GM12878 (cell line): Measurements from ENCODE around the gene C3orf49. TPM values are rescaled to one million over a fixed set of nuclear protein-coding genes. Genes with fewer than 3 reads are reported as not detected.

Source experiments
- ATAC-seq: fragments of 200-7000 bp; cut with Tn5 transposase; 3 replicates; pipeline ENCODE4 v1.9.1; 2020; ENCODE audit warnings: mild to moderate bottlenecking, moderate library complexity
- BruUV-seq: library from RNA; stranded (reverse); fragments of 400-500 nt; replicated peaks from 2 replicates; lab custom pipeline; 2021; lab: Mats Ljungman, UMichigan
- CTCF ChIA-PET: fragments of 300-600 bp; sonication (Branson Sonifier 250); formaldehyde crosslinking; extraction: SDS; loops from one replicate; lab custom pipeline; 2021; ENCODE audit warnings: inconsistent platforms; lab: Yijun Ruan, JAX
- POLR2A ChIA-PET: fragments of 350-600 bp; formaldehyde crosslinking; extraction: SDS; loops from one replicate; lab custom pipeline; 2021; ENCODE audit warnings: inconsistent platforms; lab: Charles Lee
- RAD21 ChIA-PET: fragments of 300-600 bp; sonication (Branson Sonifier 250); formaldehyde crosslinking; loops from one replicate; lab custom pipeline; 2023; ENCODE audit warnings: antibody characterized with exemption; ENCODE audit not compliant: unreplicated experiment; lab: Charles Lee
- SMC1A ChIA-PET: fragments of 300-600 bp; sonication (Branson Sonifier 250); formaldehyde crosslinking; loops from one replicate; lab custom pipeline; 2023; ENCODE audit not compliant: unreplicated experiment, uncharacterized antibody; lab: Charles Lee
- DNase-seq: peaks from one replicate; pipeline ENCODE4 v3.0.0-alpha.2; 2011; ENCODE audit warnings: low read depth, low spot score
- FAIRE-seq: peaks from 3 replicates; lab custom pipeline; 2011; peaks lifted over from hg19 to GRCh38; lab: Jason Lieb, UNC
- H2AFZ ChIP-seq: 2 replicates; pipeline ENCODE4 v1.6.0; 2011; ENCODE audit warnings: low read depth, low read length, control low read depth; ENCODE audit not compliant: control insufficient read depth
- H3K27ac ChIP-seq: 2 replicates; pipeline ENCODE4 v1.5.1; 2011; ENCODE audit warnings: control low read depth; ENCODE audit not compliant: control insufficient read depth, insufficient read depth
- H3K27me3 ChIP-seq, 2 experiments: replicated peaks in 1 of 2; 2 replicates each; pipeline versions ENCODE4 v1.6.0 to v1.6.1; 2011; ENCODE audit warnings: low read length in 1 of 2; ENCODE audit not compliant: control insufficient read depth in 2 of 2, insufficient read depth in 2 of 2
- H3K36me3 ChIP-seq, 2 experiments: 2 replicates each; pipeline ENCODE4 v1.5.1; 2011; ENCODE audit warnings: low read length in 1 of 2; ENCODE audit not compliant: control insufficient read depth in 2 of 2, insufficient read depth in 2 of 2
- H3K4me1 ChIP-seq: 2 replicates; pipeline ENCODE4 v1.6.1; 2011; ENCODE audit warnings: mild to moderate bottlenecking, low read length, moderate library complexity, mixed read lengths; ENCODE audit not compliant: control insufficient read depth, insufficient read depth
- H3K4me2 ChIP-seq: 2 replicates; pipeline ENCODE4 v1.6.0; 2011; ENCODE audit warnings: control low read depth; ENCODE audit not compliant: control insufficient read depth, insufficient read depth
- H3K4me3 ChIP-seq: fragments of 200-600 bp; sonication (generic); 2 replicates; pipeline ENCODE4 v1.5.1; 2016
- H3K79me2 ChIP-seq: 2 replicates; pipeline ENCODE4 v1.6.0; 2011; ENCODE audit warnings: low read length; ENCODE audit not compliant: control insufficient read depth, insufficient read depth
- H3K9ac ChIP-seq: 2 replicates; pipeline ENCODE4 v1.8.0; 2011; ENCODE audit warnings: low read length, control low read depth, mixed read lengths; ENCODE audit not compliant: control insufficient read depth, insufficient read depth
- H3K9me3 ChIP-seq: replicated peaks from 3 replicates; pipeline ENCODE4 v1.5.1; 2011; ENCODE audit warnings: mild to moderate bottlenecking, low read length; ENCODE audit not compliant: control insufficient read depth, insufficient read depth
- H4K20me1 ChIP-seq: 2 replicates; pipeline ENCODE4 v1.6.0; 2011; ENCODE audit not compliant: control insufficient read depth, insufficient read depth
- CBFB ChIP-seq: IDR thresholded peaks from 2 replicates; pipeline ENCODE4 v1.6.1; 2016; ENCODE audit warnings: antibody characterized with exemption, low read depth
- CHD1 ChIP-seq: IDR thresholded peaks from 2 replicates; pipeline ENCODE4 v1.6.1; 2012; ENCODE audit warnings: low read depth, low read length, improper control_type of control experiment
- CHD4 ChIP-seq: fragments of 200-600 bp; sonication (generic); IDR thresholded peaks from 2 replicates; pipeline ENCODE4 v1.6.1; 2016; ENCODE audit warnings: mild to moderate bottlenecking
- CREB1 ChIP-seq: IDR thresholded peaks from 2 replicates; pipeline ENCODE4 v1.6.1; 2012; ENCODE audit warnings: low read depth, mild to moderate bottlenecking, inconsistent platforms
- E2F8 ChIP-seq: fragments of 450-650 bp; IDR thresholded peaks from 2 replicates; pipeline ENCODE4 v1.6.1; 2018; ENCODE audit warnings: mild to moderate bottlenecking, low read depth, moderate library complexity; ENCODE audit not compliant: partially characterized antibody
- RAD51 ChIP-seq: fragments of 450-650 bp; IDR thresholded peaks from 2 replicates; pipeline ENCODE4 v1.6.1; 2016; ENCODE audit warnings: moderate library complexity, mild to moderate bottlenecking, inconsistent platforms
- WGBS: methylation state at CpG from one replicate; pipeline ENCODE4 v1.1.6; 2016; ENCODE audit warnings: low lambda C conversion rate; ENCODE audit not compliant: insufficient replicate concordance, insufficient coverage; ENCODE audit errors: missing lambda C conversion rate; 5-methylcytosine and 5-hydroxymethylcytosine counted together
- in situ Hi-C: fragments of 300-500 bp; cut with MboI; formaldehyde crosslinking; loops from 9 replicates; pipeline ENCODE4 v1.14.3; 2018; ENCODE audit warnings: mixed read lengths
- intact Hi-C: fragments of 100-400 bp; cut with micrococcal nuclease; formaldehyde crosslinking; loops from one replicate; pipeline ENCODE4 v1.14.2; 2022; ENCODE audit not compliant: unreplicated experiment
- polyA plus RNA-seq, 11 experiments: library from polyadenylated mRNA; depleted of rRNA in 4 of 11; unstranded in 6 of 11; stranded (reverse) in 5 of 11; fragments of >200 nt; fragmentation: Nextera tagmentation in 4 of 11; fragmentation: Illumina TruSeq in 1 of 11; extraction: Ambion mirVana in 4 of 11; extraction: Trizol in 1 of 11; gene quantifications; 1 replicate in 1 of 11; 2 replicates in 10 of 11; pipeline versions ENCODE4 v1.2.1 to v1.2.3, GENCODE V29; 2011 to 2016; ENCODE audit warnings: inconsistent platforms in 2 of 11, missing spikeins in 2 of 11, low read depth in 1 of 11
- total RNA-seq, 4 experiments: library from RNA; depleted of rRNA in 3 of 4; stranded (reverse); fragments of >200 nt in 3 of 4; fragmentation: Illumina TruSeq in 1 of 4; extraction: Trizol in 1 of 4; gene quantifications; 2 replicates each; pipeline versions ENCODE4 v1.2.1 to v1.2.3, GENCODE V29; 2013 to 2021

C3orf49 gene
- total and polyA plus RNA-seq, 10 of the 15 experiments (the other 5 are each of a cell fraction or from before 2014, with no cell fraction given), result 0.21 TPM; not detected in 9

GRCh38 chr3:63874769-63875168 lies 55.7 kb downstream of the C3orf49 start (continued):
- no peak for TF ChIP-seq CHD4
- TF ChIP-seq CREB1, result no peak

GRCh38 chr3:63875510-63875909 lies 56.4 kb downstream of the C3orf49 start:
- FAIRE-seq, result no peak
- RAD21 ChIA-PET, result interaction anchor here (1.7 kb wide), 1 partner anchor 8 kb away, joined by 4 read pairs; no protein-coding TSS in a partner anchor

More at GRCh38 chr3:63875510-63875909, 56.4 kb downstream of the C3orf49 start:
- ChIA-PET SMC1A (interaction anchor here (0.9 to 2.9 kb wide), 5 partner anchors 9 to 48 kb away, joined by 3 to 14 read pairs (median 3); no protein-coding TSS in a partner anchor), CTCF (interaction anchor here (0.9 to 1.6 kb wide), 6 partner anchors 9 to 117 kb away, joined by 3 to 9 read pairs (median 4); no protein-coding TSS in a partner anchor), POLR2A (interaction anchor here (1.5 kb wide), 1 partner anchor 11 kb away, joined by 5 read pairs; the partner anchor contains the start of genes ATXN7 and THOC7)
- Histone ChIP-seq H3K4me1 (peaks cover 3% of the 10 kb centered on the region; the same call in 1 of the 2 replicates), H3K9me3 (no peaks in the 10 kb centered on the region), H4K20me1 (no peaks in the 10 kb centered on the region; the same call in 1 of the 2 replicates), H2AFZ (no peak overlapping the region), H3K9ac (no peak overlapping the region), H3K36me3 (no peaks in the 10 kb centered on the region), H3K27ac (no peak overlapping the region), H3K27me3 (no peaks in the 10 kb centered on the region), H3K4me2 (no peak overlapping the region), H3K79me2 (peaks cover 49% of the 10 kb centered on the region), H3K4me3 (no peak overlapping the region)
- DNase-seq, result no peak
- BruUV-seq, result no TSS peak
- in situ Hi-C loops (no loop called here), intact Hi-C loops (no loop called here)
- no peak for ATAC-seq
- TF ChIP-seq CBFB (no peak), RAD51 (no peak), E2F8 (no peak), CHD1 (no peak)
- 100% methylated on average over 2 of the region's 2 CpGs for WGBS
